CD4-positive, alpha-beta T cell treated with Interleukin-6 for 4 hours (primary cell): Measurements from ENCODE around the gene SMG6.
"Not testable (repeated sequence)": the region's sequence is repeated elsewhere in the genome, so short reads cannot be mapped to it uniquely, and the experiment has no call there.

Experiments used
- DNase-seq: peaks from one replicate; pipeline ENCODE4 v3.0.0-alpha.2; 2020; ENCODE audit warnings: mixed read lengths

SMG6 gene

DNA sequence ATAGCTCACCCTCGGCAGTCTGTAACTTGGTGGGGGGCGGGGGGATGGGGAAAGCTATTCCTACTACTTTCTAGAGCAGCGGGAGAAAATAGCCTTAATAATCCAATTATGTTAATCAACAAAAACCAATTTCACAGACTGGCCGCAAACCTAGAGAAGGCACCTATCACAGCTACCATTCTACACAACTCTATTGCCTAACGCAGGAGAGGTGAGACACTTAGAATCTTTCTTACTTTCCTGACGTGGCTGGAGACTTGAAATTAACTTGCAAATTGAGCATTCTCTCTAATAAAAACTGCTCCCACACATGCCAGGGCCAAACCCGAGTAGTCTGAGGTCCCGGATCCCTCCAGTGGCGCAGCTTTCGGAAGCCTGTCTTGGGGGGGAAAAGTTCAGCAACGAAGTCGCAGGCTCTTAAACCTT lies 794 bp downstream of the SMG6 start:
- peak; percentile 39 for DNase-seq

DNA sequence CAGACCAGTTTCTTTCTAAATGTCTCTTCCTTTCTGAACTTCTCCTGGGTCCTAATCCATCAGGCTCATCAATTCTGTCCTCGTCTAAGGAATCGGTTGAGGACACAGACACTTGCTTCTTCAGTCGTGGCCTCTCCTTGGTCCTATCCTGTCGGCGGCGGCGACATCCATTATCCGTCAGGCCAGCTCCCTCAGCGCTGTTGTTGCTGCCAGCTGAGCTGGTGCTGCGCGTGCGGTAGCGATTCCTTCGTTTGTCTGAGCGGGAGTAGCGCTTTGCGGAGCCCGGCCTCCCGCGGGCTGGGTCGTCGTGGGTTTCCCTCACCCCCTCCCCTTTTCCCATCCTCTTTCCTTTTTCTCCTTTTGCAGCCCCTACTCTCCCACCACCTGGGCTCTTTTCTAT lies 3.8 kb downstream of the SMG6 start:
- no peak for DNase-seq

- no peak for DNase-seq
These were observed 4.4 kb downstream of the SMG6 start for GRCh38 chr17:2299136-2299535.

GRCh38 chr17:2297023-2297422 lies 6.6 kb downstream of the SMG6 start:
- no peak for DNase-seq

DNA sequence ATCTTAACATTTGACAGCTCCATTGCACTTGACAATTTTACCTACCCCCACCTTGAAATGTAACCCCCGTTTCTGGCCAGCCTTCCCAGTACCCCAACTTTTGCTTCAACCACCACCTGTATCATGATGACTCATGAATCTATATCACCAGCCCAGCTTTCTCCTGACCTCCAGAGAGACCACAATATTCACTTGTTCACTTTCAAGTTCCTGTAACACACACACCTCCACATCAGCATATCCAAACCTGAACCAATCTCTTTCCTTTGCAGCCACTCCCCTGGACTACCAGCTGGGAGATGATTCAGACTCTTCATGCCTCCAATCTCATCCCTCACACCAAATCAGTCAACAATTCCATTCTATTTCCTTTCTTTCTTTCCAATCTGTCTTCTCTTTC lies 8.0 kb downstream of the SMG6 start:
- no peak for DNase-seq

DNA sequence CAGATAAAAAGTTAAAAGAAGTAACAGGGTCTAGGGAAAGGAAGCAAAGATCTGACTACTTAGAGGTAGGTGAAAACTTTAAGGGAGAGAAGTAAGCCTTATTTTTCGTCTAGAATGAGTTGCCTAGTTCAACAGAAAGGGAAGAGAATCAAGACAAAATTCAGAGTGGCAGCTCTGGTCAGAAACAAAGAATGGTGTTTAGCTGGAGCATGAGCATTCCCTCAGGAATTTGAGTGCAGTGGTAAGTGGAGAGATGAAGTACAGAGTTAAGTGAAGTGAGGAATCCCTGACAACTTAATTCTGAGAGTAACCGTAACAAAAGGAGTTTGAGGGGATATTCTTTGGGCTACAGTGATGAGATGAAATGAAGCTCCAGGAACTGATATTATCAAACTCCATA lies 11.5 kb downstream of the SMG6 start:
- no peak for DNase-seq

GRCh38 chr17:2289878-2290478 lies 13.6 kb downstream of the SMG6 start:
- no peak for DNase-seq

- DNase-seq: no peak
These were observed 20.3 kb downstream of the SMG6 start for GRCh38 chr17:2283302-2283701.

- DNase-seq: no peak
These were observed 21.2 kb downstream of the SMG6 start for GRCh38 chr17:2282297-2282873.

DNA sequence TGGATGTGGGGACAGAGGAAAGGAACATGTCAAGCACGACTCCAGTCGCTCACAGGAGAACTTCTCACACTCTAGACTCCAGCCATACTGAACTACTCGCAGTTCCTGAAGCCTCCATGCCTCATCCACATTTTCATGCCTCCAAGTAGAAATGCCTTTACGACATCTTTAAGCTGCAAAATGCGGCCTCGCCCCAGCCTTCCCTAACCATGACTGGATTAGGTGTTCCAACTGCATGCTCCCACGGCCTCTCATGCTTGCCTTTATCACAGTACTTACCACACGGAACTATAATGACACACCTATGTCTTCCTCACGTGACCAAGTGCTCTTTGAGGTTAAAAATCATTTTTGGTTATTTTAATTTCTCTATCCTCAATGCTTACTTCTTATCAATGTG lies 23.9 kb downstream of the SMG6 start:
- DNase-seq: no peak

- DNase-seq: no peak
These were observed 26.0 kb downstream of the SMG6 start for GRCh38 chr17:2277429-2278170.

GRCh38 chr17:2275722-2276121 lies 27.9 kb downstream of the SMG6 start:
- DNase-seq: no peak

DNA sequence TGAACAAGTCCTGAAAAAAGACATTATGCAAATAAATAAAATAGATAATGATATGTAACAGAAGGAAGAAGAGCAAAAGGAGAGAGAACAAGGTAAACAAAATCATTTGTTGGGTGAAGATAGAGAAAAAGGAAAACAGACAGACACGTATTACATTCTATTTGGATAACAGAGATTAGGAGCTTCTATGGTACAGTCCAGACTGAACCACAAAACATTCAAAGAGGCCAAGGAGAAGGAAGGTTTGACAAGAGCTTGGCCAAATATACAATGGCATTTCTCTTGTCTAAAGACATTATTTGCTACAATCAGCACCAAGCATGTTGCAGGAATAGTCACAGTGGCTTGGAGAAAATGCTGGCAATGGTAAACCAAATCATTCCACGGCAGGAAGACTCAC lies 29.2 kb downstream of the SMG6 start:
- no peak for DNase-seq

GRCh38 chr17:2271985-2272702 lies 31.4 kb downstream of the SMG6 start:
- DNase-seq: no peak

GRCh38 chr17:2267354-2267753 lies 36.2 kb downstream of the SMG6 start:
- DNase-seq: no peak

GRCh38 chr17:2266865-2267228 lies 36.7 kb downstream of the SMG6 start:
- peak; percentile 22 for DNase-seq

- peak; percentile 87 for DNase-seq
These were observed 37.3 kb downstream of the SMG6 start for GRCh38 chr17:2266045-2266864.

- not testable (repeated sequence) for DNase-seq
These were observed 38.4 kb downstream of the SMG6 start for GRCh38 chr17:2265166-2265565.

GRCh38 chr17:2264067-2264860 lies 39.3 kb downstream of the SMG6 start:
- no peak for DNase-seq

DNA sequence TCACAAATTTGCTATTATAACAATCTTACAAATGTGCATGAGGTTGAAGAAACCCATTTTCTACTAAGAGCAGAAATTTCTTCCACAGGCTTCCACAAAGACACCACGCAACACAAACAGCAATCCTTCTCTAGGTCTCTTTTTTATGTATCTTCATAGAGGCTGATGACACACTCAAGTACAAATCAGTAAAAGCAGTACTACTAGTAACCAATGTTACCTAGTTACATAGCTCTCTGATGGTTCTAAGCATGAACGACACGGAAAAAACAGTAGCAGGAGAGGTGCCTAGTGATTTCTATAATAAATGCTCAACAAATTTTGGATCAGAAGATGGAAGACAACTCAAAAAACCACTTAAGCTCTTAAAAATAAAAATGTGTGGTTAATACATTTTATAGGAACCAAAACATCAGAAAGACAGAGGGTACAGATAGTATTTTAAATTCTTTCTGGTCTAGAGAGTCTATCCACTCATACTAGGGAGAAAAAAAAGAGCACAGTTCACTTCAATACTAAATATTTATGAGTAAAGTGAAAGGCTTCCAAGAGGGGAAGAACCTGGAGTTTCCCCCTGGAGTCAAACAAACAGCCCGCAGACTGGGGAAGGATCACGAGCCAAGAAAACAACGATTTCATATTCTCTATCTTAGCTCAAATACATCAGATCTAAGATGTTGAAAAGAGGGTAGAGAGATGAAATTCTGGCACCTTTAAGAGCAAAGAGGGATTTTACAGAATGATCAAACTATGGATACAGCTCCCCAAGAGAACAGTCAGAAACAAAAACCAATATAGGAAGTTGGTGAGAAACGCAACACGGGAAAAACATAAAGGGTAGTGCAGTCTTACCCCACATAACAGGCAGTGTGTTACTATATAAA lies 40.2 kb downstream of the SMG6 start:
- DNase-seq: no peak

DNA sequence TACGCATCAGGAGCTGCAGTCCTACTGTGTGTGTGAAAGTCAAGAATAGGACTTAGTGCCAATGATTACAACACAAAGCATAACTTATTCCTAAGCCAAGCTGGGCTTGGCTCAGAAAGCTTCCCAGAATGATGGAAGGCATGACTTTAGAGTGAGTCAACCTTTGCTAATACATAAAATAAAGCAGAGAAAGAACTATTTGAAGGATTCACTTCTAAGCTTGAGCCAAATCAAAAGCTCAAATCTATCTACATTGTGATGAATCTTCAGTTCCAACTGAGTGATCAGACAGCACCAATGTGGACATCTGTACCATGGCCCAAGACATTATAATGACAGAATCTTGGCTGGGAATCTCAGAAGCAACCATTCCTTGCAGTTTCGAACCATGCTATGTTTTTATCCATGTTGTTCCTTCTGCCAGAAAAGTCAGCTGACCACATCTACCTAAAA lies 41.4 kb downstream of the SMG6 start:
- no peak for DNase-seq
